Activated T-cell treated with anti-CD3 and anti-CD28 coated beads, Interleukin-2, amount 50 U/mL, for 4 hours (primary cell): ENCODE measurements around the gene POLL. TPM values are rescaled to one million over a fixed set of nuclear protein-coding genes. Genes with fewer than 3 reads are reported as not detected.

Experiments used
- ATAC-seq, 2 donors: fragments of 200-7000 bp; cut with Tn5 transposase; one replicate each; pipeline ENCODE4 v1.10.0; 2021
- DNase-seq: peaks from one replicate; pipeline ENCODE4 v3.0.0-alpha.2; 2020
- H3K27me3 Mint-ChIP-seq: one replicate; pipeline ENCODE4 v1.8.0; 2021; ENCODE audit warnings: low read depth, mixed read lengths
- H3K36me3 Mint-ChIP-seq: one replicate; pipeline ENCODE4 v1.8.0; 2022; ENCODE audit warnings: mixed read lengths; ENCODE audit not compliant: insufficient read depth
- H3K4me1 Mint-ChIP-seq: one replicate; pipeline ENCODE4 v1.8.0; 2021; ENCODE audit warnings: low read depth, mixed read lengths
- H3K4me3 Mint-ChIP-seq: one replicate; pipeline ENCODE4 v1.8.0; 2021; ENCODE audit warnings: mild to moderate bottlenecking, moderate library complexity, mixed read lengths
- H3K9me3 Mint-ChIP-seq: one replicate; pipeline ENCODE4 v1.8.0; 2021; ENCODE audit warnings: mixed read lengths
- total RNA-seq, 3 donors: library from RNA; stranded (reverse); gene quantifications; one replicate each; pipeline ENCODE4 v1.2.1, GENCODE V29; 2021

The POLL gene
- total RNA-seq, 3 donors from 2014 or later, result 23.3 to 25.3 (median 24.4) TPM

DNA sequence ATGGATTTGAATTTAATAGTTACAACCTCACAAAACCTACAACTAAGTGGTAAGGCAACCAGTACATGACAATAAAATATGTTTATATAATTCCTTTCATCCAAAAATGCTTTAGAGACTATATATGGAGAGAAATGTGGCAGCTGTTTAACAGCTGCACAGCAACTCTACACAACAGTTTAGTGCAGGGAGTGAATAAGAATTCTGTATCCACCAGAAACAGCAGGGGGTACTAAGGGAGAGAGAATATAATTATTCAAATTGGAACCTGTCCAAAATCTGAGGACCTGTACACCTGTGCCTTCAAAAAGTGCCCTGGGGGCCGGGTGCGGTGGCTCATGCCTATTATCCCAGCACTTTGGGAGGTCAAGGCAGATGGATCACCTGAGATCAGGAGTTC lies 49.6 kb downstream of the POLL start:
- Mint-ChIP-seq H3K9me3 (no peaks in the 10 kb centered on the region), H3K4me3 (no peak overlapping the region), H3K36me3 (peaks cover 29% of the 10 kb centered on the region), H3K4me1 (no peaks in the 10 kb centered on the region), H3K27me3 (no peaks in the 10 kb centered on the region)
- DNase-seq, result no peak
- no peak for ATAC-seq

DNA sequence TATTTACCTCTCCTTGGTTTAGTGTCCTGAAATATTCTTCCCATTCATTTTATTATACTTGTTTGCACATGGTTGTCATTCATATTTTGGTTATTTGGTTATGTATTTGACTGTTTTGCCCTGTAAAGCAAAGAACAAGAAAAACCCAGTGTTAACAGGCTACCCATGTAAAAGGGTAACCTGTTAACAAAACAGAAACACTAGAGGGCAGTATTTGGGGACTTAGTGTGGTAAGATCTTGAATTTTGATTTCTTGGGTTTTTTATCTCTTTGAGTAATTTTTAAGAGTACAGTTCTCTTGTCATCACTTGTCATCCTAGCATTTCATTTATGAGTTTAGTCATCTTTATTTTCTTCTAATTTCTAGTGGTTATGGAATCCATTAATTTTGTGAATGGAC lies 51.3 kb downstream of the POLL start:
- peaks cover 35% of the 10 kb centered on the region for H3K36me3 Mint-ChIP-seq
- DNase-seq (no peak), ATAC-seq (no peak)
- no peak overlapping the region for H3K4me3 Mint-ChIP-seq
- no peaks in the 10 kb centered on the region for H3K4me1 Mint-ChIP-seq
- no peaks in the 10 kb centered on the region for H3K27me3 Mint-ChIP-seq
- H3K9me3 Mint-ChIP-seq, result no peaks in the 10 kb centered on the region

DNA sequence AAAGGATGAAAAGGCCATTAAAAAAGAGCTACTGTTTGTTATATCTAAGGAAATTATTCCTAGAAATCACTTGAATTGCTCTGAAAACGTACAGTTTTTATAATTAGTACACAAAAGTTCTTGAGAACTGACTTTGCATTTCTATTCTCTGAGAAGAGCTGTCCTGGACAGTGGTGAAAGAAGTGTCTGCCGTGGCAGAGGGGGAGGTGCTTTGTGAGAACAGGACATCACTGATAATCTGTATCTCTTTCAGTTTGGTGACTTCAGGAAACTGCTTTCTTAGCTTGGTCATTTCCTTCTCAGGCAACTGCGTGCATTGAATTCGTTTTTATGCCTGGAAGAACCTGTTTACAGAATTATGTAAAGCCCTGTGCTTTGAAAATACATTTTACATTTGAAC lies 52.1 kb downstream of the POLL start:
- Mint-ChIP-seq H3K36me3 (peaks cover 35% of the 10 kb centered on the region), H3K4me3 (no peak overlapping the region), H3K4me1 (no peaks in the 10 kb centered on the region), H3K27me3 (no peaks in the 10 kb centered on the region), H3K9me3 (no peaks in the 10 kb centered on the region)
- no peak for ATAC-seq
- DNase-seq, result no peak

DNA sequence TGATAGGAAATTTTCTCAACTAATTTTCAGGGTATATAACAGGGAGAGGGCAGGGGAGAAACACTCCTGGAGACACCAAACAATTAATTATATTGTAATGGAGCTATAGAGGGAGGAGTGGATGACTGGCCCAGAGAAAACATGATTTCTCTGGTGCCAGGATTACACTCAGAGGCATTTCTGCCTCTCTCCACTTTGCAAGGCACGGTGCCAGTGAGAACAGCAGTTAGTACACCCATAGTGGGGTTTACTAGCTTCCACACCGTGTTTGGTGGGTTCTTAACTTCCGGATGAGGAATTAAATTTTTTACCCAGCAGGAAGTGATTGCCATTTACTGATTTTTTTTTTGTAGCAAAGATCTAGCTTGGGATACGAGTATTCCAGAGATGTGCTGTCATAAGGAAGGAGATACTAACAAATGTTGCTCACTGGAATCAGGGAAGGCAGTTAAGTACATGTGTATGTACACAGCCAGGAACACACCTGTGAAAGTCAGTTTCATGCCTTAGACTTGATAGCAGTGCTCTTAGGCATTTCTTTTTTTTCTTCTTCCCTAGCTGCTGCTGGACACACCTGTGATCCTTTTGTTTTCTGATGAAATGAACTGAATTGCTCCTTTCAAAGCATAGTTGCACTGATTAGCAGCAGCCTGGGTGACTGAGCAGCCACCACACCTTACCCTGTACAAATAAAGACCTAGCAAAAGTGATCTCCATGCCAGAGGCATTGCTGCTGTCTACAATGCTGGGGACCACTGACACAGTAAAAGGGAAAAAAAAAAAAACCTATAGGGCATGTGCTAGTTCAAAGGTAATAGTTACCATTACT lies 58.1 kb downstream of the POLL start:
- no peaks in the 10 kb centered on the region for H3K9me3 Mint-ChIP-seq
- ATAC-seq, result no peak

DNA sequence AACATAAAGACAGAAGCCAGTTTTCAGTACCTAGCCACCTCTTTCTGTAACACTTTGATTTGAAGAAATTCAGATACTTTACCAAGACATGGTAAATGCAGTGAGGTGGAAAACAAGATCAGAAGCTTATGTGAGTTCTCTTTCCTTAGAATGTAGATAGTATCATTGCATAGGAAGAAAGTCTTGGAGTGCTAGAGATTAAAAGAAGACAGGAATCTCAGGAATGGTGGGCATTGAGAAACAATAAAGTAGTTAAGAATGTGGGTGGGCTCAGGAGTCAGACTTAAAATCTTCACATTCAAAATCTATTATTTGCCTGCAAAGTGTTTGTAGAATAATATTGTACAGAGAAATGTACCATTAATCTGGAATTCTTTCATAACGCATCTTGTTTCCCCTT lies 58.9 kb downstream of the POLL start:
- DNase-seq (no peak), ATAC-seq (no peak)
- H3K4me3 Mint-ChIP-seq, result no peak overlapping the region
- no peaks in the 10 kb centered on the region for H3K4me1 Mint-ChIP-seq
- H3K27me3 Mint-ChIP-seq, result no peaks in the 10 kb centered on the region
- H3K9me3 Mint-ChIP-seq, result no peaks in the 10 kb centered on the region
- peaks cover 17% of the 10 kb centered on the region for H3K36me3 Mint-ChIP-seq

More for the DNA sequence above, 58.1 kb downstream of the POLL start:
- no peak overlapping the region for H3K4me3 Mint-ChIP-seq
- peaks cover 22% of the 10 kb centered on the region for H3K36me3 Mint-ChIP-seq
- H3K4me1 Mint-ChIP-seq, result no peaks in the 10 kb centered on the region
- no peak for DNase-seq
- no peaks in the 10 kb centered on the region for H3K27me3 Mint-ChIP-seq

Other genes starting within 250 kb of the POLL start
- gene BTRC, start 234.1 kb downstream of the POLL start, total RNA-seq, result 10 to 100 TPM; 14.2 to 19.5 (median 14.8) TPM
- gene DPCD, start 64 bp upstream of the POLL start, total RNA-seq, result 10 to 100 TPM in 1 of 3 donors, 1 to 10 TPM in 2; 8.5 to 12.2 (median 9.7) TPM
- gene FBXW4, start 106.9 kb upstream of the POLL start, total RNA-seq, result 10 to 100 TPM; 23.8 to 26.8 (median 25.2) TPM
- gene FGF8, start 187.9 kb upstream of the POLL start, total RNA-seq, result under 1 TPM in 1 of 3 donors, not detected in 2; 0.24 TPM
- gene NPM3, start 195.2 kb upstream of the POLL start, total RNA-seq, result 100 to 1,000 TPM; 213 to 285 (median 265) TPM
- gene OGA, start 230.2 kb upstream of the POLL start, total RNA-seq, result 10 to 100 TPM; 52.0 to 72.2 (median 64.5) TPM